Stomach smooth muscle (tissue), 2 donors: ENCODE results near the gene LCTL.

Experiments used
- H3K27ac ChIP-seq: one replicate; pipeline ENCODE4 v1.7.0; 2013; ENCODE audit warnings: mild to moderate bottlenecking, low read length, inconsistent platforms
- H3K27me3 ChIP-seq, 2 donors: one replicate each; pipeline ENCODE4 v1.7.0; 2013; ENCODE audit warnings: low read length in 2 of 2; ENCODE audit not compliant: insufficient read depth in 2 of 2, control insufficient read depth in 1 of 2
- H3K36me3 ChIP-seq, 2 donors: one replicate each; pipeline ENCODE4 v1.7.0; 2013; ENCODE audit warnings: low read length in 2 of 2; ENCODE audit not compliant: control insufficient read depth in 2 of 2, insufficient read depth in 2 of 2
- H3K4me1 ChIP-seq: one replicate; pipeline ENCODE4 v1.7.0; 2013; ENCODE audit warnings: low read length; ENCODE audit not compliant: control insufficient read depth, insufficient read depth
- H3K4me3 ChIP-seq, 2 donors: one replicate each; pipeline ENCODE4 v1.7.0; 2013; ENCODE audit warnings: low read length in 2 of 2
- H3K9ac ChIP-seq, 2 donors: one replicate each; pipeline ENCODE4 v1.7.0; 2013; ENCODE audit warnings: low read length in 2 of 2, mild to moderate bottlenecking in 1 of 2
- H3K9me3 ChIP-seq, 2 donors: one replicate each; pipeline ENCODE4 v1.7.0; 2013; ENCODE audit warnings: low read length in 2 of 2; ENCODE audit not compliant: control insufficient read depth in 2 of 2
- donor health status: healthy.
- donor health status: Pancreatic carcinoma.

Gene LCTL, protein sequence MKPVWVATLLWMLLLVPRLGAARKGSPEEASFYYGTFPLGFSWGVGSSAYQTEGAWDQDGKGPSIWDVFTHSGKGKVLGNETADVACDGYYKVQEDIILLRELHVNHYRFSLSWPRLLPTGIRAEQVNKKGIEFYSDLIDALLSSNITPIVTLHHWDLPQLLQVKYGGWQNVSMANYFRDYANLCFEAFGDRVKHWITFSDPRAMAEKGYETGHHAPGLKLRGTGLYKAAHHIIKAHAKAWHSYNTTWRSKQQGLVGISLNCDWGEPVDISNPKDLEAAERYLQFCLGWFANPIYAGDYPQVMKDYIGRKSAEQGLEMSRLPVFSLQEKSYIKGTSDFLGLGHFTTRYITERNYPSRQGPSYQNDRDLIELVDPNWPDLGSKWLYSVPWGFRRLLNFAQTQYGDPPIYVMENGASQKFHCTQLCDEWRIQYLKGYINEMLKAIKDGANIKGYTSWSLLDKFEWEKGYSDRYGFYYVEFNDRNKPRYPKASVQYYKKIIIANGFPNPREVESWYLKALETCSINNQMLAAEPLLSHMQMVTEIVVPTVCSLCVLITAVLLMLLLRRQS

DNA sequence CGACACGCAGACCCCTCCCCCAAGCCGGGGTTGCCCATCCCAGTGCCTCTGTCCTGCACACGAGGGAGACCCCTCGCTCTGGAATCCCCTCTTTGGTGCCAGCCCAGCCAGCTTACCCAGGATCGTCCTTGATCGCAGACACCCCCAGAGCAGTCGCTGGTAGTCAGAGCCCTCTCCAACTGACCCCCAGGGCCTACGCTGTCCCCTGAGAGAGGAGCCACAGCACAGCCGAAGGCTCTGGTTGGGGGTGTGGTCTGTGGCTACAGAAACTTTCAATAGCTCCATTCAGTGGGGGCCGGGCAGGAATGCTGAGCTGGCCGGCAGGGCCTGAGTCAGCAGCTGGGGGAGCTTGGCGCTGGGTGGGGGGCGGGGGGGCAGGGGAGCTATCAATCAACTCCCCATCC is at the start of gene LCTL:
TSS of gene LCTL (minus strand) at position 258 of the 404 bp plus-strand sequence. CDS start 633 bp downstream, outside the sequence.
- H3K27ac ChIP-seq, result no peak within 1 kb of the TSS
- H3K27me3 ChIP-seq, result peaks cover 0 to 4% of the 10 kb centered on the region in 2 donors
- H3K9me3 ChIP-seq, result no peaks in the 10 kb centered on the region
- no peaks in the 10 kb centered on the region for H3K4me1 ChIP-seq
- no peak within 1 kb of the TSS for H3K9ac ChIP-seq
- H3K36me3 ChIP-seq, result no peaks in the 10 kb centered on the region
- H3K4me3 ChIP-seq, result no peak within 1 kb of the TSS

DNA sequence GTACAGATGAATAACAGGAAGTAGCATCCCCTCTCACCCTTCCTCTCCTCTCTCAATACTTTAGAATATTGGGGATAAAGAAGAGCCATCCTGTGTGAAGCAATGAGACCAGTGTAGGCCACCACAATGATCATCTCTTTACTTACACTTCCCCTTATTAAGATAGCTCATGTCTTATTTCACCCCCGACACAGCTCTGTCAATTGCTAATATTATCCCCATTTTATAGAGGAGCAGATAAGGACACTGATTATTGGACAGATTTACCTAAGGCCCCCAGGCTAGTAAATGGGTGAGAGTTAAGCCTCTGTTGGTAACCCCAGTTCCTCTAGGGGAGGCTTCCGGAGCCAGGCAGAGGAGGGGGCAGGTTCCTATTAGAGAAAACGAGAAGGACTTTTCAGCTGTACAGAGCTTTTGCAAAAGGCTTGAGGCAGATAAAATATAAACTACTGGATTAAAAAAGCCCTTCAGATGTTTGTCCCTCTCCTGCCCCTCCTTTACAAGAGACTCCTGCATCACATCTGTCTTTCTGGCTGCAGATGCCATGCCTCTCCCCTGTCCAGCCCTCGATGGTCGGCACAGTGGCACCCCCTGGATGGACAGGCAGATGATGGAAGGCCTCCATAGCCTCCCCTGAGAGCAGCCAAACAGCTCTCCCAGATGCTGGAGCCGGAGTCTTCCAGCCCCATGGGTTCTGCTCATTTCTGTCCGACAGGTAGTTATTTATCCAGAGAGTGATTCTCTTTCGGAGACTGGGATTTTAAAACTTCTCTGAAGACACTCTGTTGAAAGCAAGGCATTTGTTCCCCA is 49.4 kb upstream of the LCTL start:
- no peaks in the 10 kb centered on the region for H3K9me3 ChIP-seq
- H3K4me3 ChIP-seq, result no peak overlapping the region
- no peaks in the 10 kb centered on the region for H3K27me3 ChIP-seq
- no peaks in the 10 kb centered on the region for H3K36me3 ChIP-seq
- H3K4me1 ChIP-seq, result peaks cover 22% of the 10 kb centered on the region
- H3K27ac ChIP-seq, result no peak overlapping the region
- no peak overlapping the region for H3K9ac ChIP-seq

DNA sequence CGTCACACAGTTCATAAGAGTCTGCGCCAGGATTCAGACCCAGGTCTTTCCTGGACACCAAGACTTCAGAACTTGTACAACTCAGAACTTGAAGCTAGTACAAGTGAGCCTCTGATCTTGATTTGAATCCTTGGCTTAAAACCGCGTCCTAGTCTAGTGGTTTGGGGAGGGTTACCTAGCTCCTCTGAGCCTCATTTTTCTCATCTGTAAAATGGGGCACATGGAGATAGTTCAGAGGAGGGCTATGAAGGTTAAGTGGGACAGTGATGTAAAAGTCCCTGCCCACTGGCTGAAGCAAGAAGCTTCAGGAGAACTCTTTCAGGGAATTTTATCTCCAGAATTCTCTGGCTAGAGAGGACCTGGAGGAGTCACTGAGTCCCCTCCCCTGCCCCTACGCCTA is 48.7 kb upstream of the LCTL start:
- H3K4me3 ChIP-seq, result no peak overlapping the region
- H3K36me3 ChIP-seq, result no peaks in the 10 kb centered on the region
- H3K9ac ChIP-seq, result no peak overlapping the region
- no peaks in the 10 kb centered on the region for H3K27me3 ChIP-seq
- no peak overlapping the region for H3K27ac ChIP-seq
- H3K4me1 ChIP-seq, result peaks cover 22% of the 10 kb centered on the region
- no peaks in the 10 kb centered on the region for H3K9me3 ChIP-seq

DNA sequence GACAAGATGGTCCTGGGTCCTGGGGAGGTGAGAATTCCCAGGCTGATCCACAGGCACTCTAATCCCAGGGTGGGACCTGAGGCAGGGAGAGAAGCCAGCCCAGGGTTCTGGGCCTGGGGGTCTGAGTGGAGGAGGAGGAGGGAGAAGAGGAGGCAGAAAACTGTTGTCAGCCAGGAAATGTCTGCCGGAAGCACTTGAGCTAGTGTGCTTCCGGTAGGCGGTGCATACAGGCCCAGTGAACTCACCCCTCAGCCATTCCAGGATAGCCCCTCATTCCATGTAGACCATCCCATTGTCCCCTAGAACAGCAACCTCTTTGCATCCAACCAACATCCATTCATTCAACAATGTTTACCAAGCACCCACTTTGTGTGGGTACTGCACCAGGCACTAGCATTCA is 47.9 kb upstream of the LCTL start:
- H3K9ac ChIP-seq, result no peak overlapping the region
- peaks cover 15% of the 10 kb centered on the region for H3K4me1 ChIP-seq
- no peak overlapping the region for H3K27ac ChIP-seq
- H3K9me3 ChIP-seq, result no peaks in the 10 kb centered on the region
- H3K27me3 ChIP-seq, result no peaks in the 10 kb centered on the region
- H3K36me3 ChIP-seq, result no peaks in the 10 kb centered on the region
- H3K4me3 ChIP-seq, result no peak overlapping the region

DNA sequence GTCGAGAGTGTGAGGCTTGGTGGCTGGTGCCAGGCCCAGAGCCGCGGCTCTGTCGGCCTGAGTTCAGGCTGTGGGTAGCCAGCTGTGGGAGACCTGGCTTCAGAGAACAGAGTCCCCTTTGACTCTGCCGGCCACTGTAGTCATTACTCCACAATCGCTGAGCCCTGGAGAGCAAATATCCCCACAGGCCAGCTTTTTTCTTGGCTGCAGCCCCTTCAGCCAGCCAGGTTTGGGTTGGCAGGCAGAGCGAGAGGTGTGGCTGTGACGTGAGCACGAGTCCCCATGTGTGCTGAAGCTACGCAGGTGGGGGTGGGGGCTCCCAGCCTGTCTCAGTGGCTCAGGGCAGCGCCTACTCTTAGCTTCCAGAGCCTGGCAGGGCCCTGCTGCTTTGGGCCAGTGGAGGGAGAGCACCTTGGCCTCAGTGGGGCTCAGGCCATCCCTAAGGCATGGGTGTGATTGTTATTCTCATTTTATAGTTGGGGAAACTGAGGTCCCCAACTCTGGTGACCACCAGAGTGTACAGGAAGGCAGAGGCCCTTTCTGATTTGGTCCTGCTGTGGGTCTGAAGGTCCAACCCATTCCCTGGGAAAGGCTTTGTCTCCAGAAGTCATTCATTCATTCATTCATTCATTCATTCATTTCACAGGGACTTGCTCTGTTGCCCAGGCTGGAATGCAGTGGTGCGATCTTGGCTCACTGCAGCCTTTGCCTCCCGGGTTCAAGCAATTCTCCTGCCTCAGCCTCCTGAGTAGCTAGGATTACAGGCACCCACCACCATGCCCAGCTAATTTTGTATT is 45.7 kb upstream of the LCTL start:
- Histone ChIP-seq H3K36me3 (no peaks in the 10 kb centered on the region), H3K27me3 (no peaks in the 10 kb centered on the region), H3K9ac (no peak overlapping the region), H3K4me3 (no peak overlapping the region), H3K27ac (no peak overlapping the region), H3K4me1 (peaks cover 2% of the 10 kb centered on the region), H3K9me3 (no peaks in the 10 kb centered on the region)

DNA sequence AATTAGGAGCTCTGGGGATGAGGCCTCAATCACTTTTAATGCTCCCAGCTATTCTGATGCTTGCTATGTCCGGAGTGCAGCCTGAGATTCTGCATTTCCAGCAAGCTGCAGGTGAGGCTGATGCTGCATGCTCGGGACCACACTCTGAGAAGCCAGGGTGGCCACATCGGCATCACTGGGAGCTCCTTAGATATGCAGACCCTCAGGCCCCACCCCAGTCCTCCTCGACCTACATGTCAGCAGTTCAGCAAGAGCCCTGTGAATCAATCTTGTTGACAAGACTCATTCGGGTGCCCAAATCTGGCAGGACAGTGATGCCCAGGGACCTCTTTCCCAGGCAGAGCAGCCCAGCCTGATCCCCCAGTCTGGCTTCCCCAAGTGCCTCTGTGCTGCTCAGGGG is 44.1 kb upstream of the LCTL start:
- Histone ChIP-seq H3K27me3 (no peaks in the 10 kb centered on the region), H3K4me1 (no peaks in the 10 kb centered on the region), H3K27ac (no peak overlapping the region), H3K36me3 (no peaks in the 10 kb centered on the region), H3K4me3 (no peak overlapping the region), H3K9ac (no peak overlapping the region), H3K9me3 (no peaks in the 10 kb centered on the region)

DNA sequence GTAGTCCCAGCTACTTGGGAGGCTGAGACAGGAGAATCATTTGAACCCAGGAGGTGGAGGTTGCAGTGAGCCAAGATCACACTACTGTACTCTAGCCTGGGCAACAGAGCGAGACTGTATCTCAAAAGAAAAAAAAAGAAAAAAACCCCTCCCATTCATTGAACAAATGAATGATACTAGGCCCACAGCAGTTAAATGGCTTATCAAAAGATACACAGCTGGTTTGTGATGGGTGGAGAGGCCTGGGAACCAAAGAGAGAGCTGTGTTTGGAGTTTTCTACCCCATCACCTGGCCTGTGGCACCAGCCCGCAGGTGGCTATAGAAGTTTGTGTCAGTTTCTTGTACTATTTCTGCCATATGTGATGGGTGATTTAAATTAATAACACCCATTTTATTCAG is 43.1 kb upstream of the LCTL start:
- no peak overlapping the region for H3K4me3 ChIP-seq
- no peak overlapping the region for H3K27ac ChIP-seq
- H3K36me3 ChIP-seq, result no peaks in the 10 kb centered on the region
- H3K9ac ChIP-seq, result no peak overlapping the region
- H3K9me3 ChIP-seq, result no peaks in the 10 kb centered on the region
- no peaks in the 10 kb centered on the region for H3K27me3 ChIP-seq
- H3K4me1 ChIP-seq, result no peaks in the 10 kb centered on the region

DNA sequence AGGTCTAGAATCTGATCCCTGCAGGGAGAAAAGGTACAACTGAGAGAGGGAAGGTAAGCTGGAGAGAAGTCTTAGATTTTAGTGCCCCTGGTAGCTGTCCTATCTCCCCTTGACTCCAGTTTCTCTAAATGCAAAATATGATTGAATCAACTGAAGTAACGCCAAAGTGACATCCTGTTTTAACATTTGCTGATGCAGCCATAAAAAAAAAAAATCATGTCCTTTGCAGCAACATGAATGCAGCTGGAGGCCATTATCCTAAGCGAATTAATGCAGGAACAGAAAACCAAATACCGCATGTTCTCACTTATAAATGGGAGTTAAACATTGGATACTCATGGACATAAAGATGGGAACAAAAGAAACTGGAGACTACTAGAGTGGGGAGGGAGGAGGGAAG is 42.4 kb upstream of the LCTL start:
- Histone ChIP-seq H3K9ac (no peak overlapping the region), H3K27ac (no peak overlapping the region), H3K9me3 (no peaks in the 10 kb centered on the region), H3K27me3 (no peaks in the 10 kb centered on the region), H3K36me3 (no peaks in the 10 kb centered on the region), H3K4me3 (no peak overlapping the region), H3K4me1 (no peaks in the 10 kb centered on the region)

DNA sequence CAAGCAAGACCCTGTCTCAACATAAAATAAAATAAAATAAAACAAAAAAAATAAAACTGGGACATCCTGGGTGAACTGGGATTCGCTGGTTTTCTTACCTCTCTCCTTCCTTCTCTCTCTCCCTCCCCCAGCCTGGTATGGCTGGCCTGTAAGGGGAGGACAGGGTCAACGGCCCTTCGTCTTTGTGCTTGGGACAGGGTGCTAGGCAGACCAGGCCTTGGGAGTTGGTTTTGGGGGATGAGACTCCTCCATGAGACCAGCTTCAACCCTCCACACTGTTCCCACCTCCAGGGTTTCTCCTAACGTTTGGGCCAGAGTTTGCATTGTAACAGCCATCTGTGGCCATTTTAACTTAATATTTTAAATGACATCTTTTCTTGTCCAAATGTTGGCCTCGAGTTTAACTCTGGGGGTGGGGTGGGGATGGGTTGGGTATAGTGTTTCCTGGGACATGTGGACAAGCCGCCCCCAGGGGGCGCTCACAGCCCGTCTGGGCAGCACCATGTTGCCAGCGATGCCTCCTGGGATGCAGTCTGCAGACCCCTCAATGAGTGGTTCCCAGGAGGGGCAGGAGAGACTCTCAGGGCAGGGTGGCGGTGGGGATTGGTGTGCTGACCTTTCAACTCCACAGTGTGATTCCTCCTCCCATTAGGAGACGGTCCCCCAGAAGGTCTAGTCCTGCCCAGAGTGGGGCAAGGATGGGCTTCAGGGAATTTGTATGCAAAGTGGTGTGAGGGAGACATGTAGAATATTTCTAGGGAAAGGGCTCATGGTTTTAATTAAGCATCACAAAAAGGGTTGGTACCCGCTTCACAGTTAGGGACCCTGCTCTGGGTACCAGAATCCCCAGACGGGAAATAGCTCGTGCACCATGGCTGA is 37.7 kb upstream of the LCTL start:
- Histone ChIP-seq H3K9me3 (no peaks in the 10 kb centered on the region), H3K9ac (no peak overlapping the region), H3K4me3 (no peak overlapping the region), H3K27ac (no peak overlapping the region), H3K36me3 (no peaks in the 10 kb centered on the region), H3K4me1 (no peaks in the 10 kb centered on the region), H3K27me3 (peaks cover 0 to 5% of the 10 kb centered on the region in 2 donors)

DNA sequence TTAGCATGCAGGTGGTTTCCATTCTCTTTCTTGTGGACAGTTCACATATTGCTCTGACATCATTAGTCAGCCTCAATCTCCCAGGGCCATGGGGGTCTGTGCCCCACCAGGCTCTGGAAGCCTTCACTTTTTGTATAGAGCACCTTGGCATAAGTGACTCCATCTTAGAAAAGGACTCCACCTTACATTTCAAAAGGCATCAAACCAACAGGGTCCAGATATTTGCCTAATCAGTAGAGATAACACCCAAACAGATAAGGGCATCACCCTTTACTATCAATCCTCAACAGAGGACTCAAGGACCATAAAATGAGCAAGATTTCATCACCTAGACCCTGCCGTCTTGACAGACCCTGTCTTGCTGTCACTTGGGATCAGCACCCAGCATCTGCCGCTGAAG is 35.7 kb upstream of the LCTL start:
- Histone ChIP-seq H3K27ac (no peak overlapping the region), H3K9ac (no peak overlapping the region)

More for the DNA sequence above, 35.7 kb upstream of the LCTL start:
- no peaks in the 10 kb centered on the region for H3K9me3 ChIP-seq
- H3K4me1 ChIP-seq, result no peaks in the 10 kb centered on the region
- H3K27me3 ChIP-seq, result peaks cover 0 to 5% of the 10 kb centered on the region in 2 donors
- H3K36me3 ChIP-seq, result no peaks in the 10 kb centered on the region
- H3K4me3 ChIP-seq, result no peak overlapping the region
